Activated B cell treated with CpG ODN at 0.5 μM for 24 hours (primary cell): ENCODE data around the gene DST. TPM values are rescaled to one million over a fixed set of nuclear protein-coding genes. Genes with fewer than 3 reads are reported as not detected.
"Not testable (repeated sequence)": the region's sequence is repeated elsewhere in the genome, so short reads cannot be mapped to it uniquely, and the experiment has no call there.

ENCODE experiments used
- ATAC-seq: fragments of 200-7000 bp; cut with Tn5 transposase; one replicate; pipeline ENCODE4 v1.10.0; 2021; ENCODE audit warnings: low read depth, mild to moderate bottlenecking, moderate library complexity
- CTCF ChIA-PET: fragments of 350-600 bp; sonication (Branson Sonifier 250); formaldehyde crosslinking; loops from one replicate; lab custom pipeline; 2021; ENCODE audit warnings: antibody characterized with exemption; lab: Charles Lee
- POLR2A ChIA-PET: fragments of 350-600 bp; sonication (Branson Sonifier 250); formaldehyde crosslinking; loops from one replicate; lab custom pipeline; 2021; ENCODE audit warnings: antibody characterized with exemption; lab: Charles Lee
- DNase-seq: peaks from one replicate; pipeline ENCODE4 v3.0.0; 2022
- H3K27ac Mint-ChIP-seq: one replicate; pipeline ENCODE4 v1.8.0; 2020; ENCODE audit warnings: mixed read lengths
- H3K27me3 Mint-ChIP-seq: one replicate; pipeline ENCODE4 v1.8.0; 2021; ENCODE audit warnings: mixed read lengths
- H3K36me3 Mint-ChIP-seq: one replicate; pipeline ENCODE4 v1.8.0; 2021; ENCODE audit warnings: low read depth, mixed read lengths
- H3K4me1 Mint-ChIP-seq: one replicate; pipeline ENCODE4 v1.8.0; 2021; ENCODE audit warnings: mixed read lengths
- H3K4me3 Mint-ChIP-seq: one replicate; pipeline ENCODE4 v1.8.0; 2020; ENCODE audit warnings: mild to moderate bottlenecking, mixed read lengths
- H3K9me3 Mint-ChIP-seq: one replicate; pipeline ENCODE4 v1.8.0; 2020; ENCODE audit warnings: mixed read lengths
- intact Hi-C: fragments of 100-400 bp; cut with micrococcal nuclease; formaldehyde crosslinking; loops from one replicate; pipeline ENCODE4 v1.15.1; 2024
- total RNA-seq: library from RNA; stranded (reverse); gene quantifications from 2 replicates; pipeline ENCODE4 v1.2.3, GENCODE V29; 2022
- TF ChIP-seq, protein P1 (sequence below): fragments of 200-600 bp; IDR thresholded peaks from one replicate; pipeline ENCODE4 v1.8.0; 2022; ENCODE audit warnings: antibody characterized with exemption, mild to moderate bottlenecking

Gene DST
- total RNA-seq, 1 donor from 2014 or later = 1.3 TPM

DNA sequence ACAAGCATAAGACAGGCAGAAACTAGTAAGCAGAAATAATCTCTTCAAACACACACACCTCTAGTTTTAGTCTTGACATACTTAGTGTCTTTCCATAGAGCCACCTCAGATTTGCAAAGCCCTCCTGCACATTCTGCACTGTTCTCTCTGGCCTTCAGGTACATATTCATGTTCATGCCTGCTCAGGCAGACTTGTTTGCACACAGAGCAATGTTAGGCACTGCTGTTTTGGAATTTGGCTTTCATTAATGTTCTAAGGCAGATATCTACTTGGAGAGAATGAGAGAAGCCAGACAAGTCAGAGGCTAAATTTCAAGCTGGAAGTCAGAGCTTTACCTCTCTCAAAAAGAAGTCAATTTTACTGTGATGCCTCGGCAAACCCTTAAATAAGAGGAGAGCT lies 21.3 kb upstream of the DST start:
- ATAC-seq = no peak
- no peaks in the 10 kb centered on the region for H3K27me3 Mint-ChIP-seq
- no peaks in the 10 kb centered on the region for H3K4me1 Mint-ChIP-seq
- DNase-seq = no peak
- intact Hi-C loops = no loop called here
- H3K27ac Mint-ChIP-seq = no peak overlapping the region
- H3K36me3 Mint-ChIP-seq = no peaks in the 10 kb centered on the region
- ChIA-PET CTCF (no interaction called here), POLR2A (no interaction called here)
- H3K4me3 Mint-ChIP-seq = no peak overlapping the region
- TF ChIP-seq, protein P1, sequence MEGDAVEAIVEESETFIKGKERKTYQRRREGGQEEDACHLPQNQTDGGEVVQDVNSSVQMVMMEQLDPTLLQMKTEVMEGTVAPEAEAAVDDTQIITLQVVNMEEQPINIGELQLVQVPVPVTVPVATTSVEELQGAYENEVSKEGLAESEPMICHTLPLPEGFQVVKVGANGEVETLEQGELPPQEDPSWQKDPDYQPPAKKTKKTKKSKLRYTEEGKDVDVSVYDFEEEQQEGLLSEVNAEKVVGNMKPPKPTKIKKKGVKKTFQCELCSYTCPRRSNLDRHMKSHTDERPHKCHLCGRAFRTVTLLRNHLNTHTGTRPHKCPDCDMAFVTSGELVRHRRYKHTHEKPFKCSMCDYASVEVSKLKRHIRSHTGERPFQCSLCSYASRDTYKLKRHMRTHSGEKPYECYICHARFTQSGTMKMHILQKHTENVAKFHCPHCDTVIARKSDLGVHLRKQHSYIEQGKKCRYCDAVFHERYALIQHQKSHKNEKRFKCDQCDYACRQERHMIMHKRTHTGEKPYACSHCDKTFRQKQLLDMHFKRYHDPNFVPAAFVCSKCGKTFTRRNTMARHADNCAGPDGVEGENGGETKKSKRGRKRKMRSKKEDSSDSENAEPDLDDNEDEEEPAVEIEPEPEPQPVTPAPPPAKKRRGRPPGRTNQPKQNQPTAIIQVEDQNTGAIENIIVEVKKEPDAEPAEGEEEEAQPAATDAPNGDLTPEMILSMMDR = no peak
- H3K9me3 Mint-ChIP-seq = no peaks in the 10 kb centered on the region

DNA sequence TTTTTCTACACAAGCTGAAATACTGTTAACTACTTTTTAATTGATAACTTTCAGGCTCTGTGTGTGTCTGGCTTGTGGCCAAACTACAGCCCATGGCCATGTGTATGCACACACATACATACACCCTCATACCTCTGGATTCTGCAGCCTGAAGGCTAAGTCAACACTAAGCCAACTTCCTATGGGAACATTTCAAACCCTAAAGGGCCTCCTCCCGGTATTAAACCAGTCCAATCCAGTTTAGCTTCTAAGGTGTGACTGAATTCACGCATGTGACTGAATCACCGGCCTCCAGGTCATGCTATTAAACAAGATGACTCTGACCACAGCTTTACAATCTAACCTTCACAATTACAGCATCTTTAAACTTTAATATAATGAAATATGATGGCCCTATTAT lies 20.7 kb upstream of the DST start:
- TF ChIP-seq, protein P1 = no peak
- ChIA-PET POLR2A (no interaction called here), CTCF (no interaction called here)
- DNase-seq (no peak), ATAC-seq (no peak)
- no peaks in the 10 kb centered on the region for H3K36me3 Mint-ChIP-seq
- H3K27me3 Mint-ChIP-seq = no peaks in the 10 kb centered on the region
- no peaks in the 10 kb centered on the region for H3K9me3 Mint-ChIP-seq
- intact Hi-C loops = no loop called here
- H3K4me1 Mint-ChIP-seq = no peaks in the 10 kb centered on the region
- no peak overlapping the region for H3K4me3 Mint-ChIP-seq
- no peak overlapping the region for H3K27ac Mint-ChIP-seq

- intact Hi-C loops, ATAC-seq, H3K27ac Mint-ChIP-seq, H3K4me3 Mint-ChIP-seq, DNase-seq, POLR2A ChIA-PET, H3K36me3 Mint-ChIP-seq, H3K9me3 Mint-ChIP-seq, H3K4me1 Mint-ChIP-seq, CTCF ChIA-PET, H3K27me3 Mint-ChIP-seq: not testable (repeated sequence)
Observed at GRCh38 chr6:56661338-56661737, 18.6 kb upstream of the DST start.

DNA sequence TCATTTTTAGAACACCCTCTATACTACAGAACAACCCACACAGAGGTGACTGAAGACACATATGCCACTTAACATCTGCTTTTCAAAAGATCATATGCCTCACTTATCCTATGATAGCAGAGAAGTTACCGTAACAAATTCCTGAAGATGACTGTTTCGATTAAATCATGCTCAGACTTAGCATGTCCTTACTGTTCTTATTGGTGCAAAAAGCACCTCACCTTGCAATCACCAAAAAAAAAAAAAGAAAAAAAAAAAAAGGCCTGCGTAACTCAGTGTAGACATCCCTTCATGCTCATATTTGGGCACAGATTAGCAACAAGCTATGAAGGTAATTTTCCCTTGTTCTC lies 17.7 kb upstream of the DST start:
- Mint-ChIP-seq H3K36me3 (no peaks in the 10 kb centered on the region), H3K27me3 (no peaks in the 10 kb centered on the region), H3K4me3 (no peak overlapping the region), H3K9me3 (no peaks in the 10 kb centered on the region), H3K4me1 (no peaks in the 10 kb centered on the region), H3K27ac (no peak overlapping the region)
- intact Hi-C loops = no loop called here
- CTCF ChIA-PET = no interaction called here
- POLR2A ChIA-PET = no interaction called here
- DNase-seq (no peak), ATAC-seq (no peak)
- TF ChIP-seq, protein P1 = no peak

DNA sequence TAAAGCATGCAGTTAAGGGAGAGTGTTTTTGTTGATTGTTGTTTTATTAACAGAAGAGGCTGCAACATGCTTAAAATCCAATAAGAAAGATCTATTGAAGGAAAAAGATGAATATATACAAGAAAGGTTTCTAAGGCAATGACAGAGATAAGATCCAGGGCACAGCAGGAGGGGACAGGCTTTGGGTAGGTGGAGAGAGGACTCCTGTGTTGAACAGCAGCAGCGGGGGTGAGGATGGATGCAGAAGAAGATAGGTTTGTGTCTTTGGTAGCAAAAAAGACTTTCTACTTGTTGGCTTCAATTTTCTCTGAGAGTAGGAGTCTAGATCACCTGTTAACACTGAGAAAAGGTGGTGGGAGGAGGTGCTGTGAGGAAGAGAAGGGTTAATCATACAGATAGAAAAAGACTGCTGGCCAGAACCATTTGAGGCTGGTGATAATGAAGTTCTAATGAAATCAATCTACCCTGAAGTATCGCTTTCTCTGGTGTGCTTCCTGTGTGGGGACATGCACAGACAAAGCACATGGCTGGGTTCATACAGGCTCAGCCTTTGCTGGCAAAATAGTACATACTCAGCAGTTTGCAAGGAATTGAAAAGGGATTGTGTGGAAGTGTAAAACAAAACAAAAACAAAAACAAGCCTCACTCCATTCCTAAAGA lies 17.2 kb upstream of the DST start:
- no peak for ATAC-seq
- Mint-ChIP-seq H3K27me3 (no peaks in the 10 kb centered on the region), H3K27ac (no peak overlapping the region), H3K9me3 (no peaks in the 10 kb centered on the region), H3K4me1 (no peaks in the 10 kb centered on the region), H3K36me3 (no peaks in the 10 kb centered on the region), H3K4me3 (no peak overlapping the region)
- CTCF ChIA-PET = no interaction called here
- POLR2A ChIA-PET = no interaction called here
- TF ChIP-seq, protein P1 = no peak
- no peak for DNase-seq
- intact Hi-C loops = no loop called here

GRCh38 chr6:56658326-56658725 lies 15.6 kb upstream of the DST start:
- ChIA-PET POLR2A (no interaction called here), CTCF (no interaction called here)
- TF ChIP-seq, protein P1 = no peak
- Mint-ChIP-seq H3K27me3 (no peaks in the 10 kb centered on the region), H3K4me1 (no peaks in the 10 kb centered on the region), H3K36me3 (no peaks in the 10 kb centered on the region), H3K4me3 (no peak overlapping the region), H3K9me3 (no peaks in the 10 kb centered on the region), H3K27ac (no peak overlapping the region)
- DNase-seq = no peak
- no peak for ATAC-seq
- intact Hi-C loops = no loop called here
